BLaER1 treated with 17β-estradiol and CSF1 and Interleukin-3, amounts not matched to agents 10 nM and 100 nM (cell line): ENCODE measurements around the gene USP27X.
A peak's percentile ranks its signal among the peaks of the same experiment; 100 is the strongest.

ENCODE experiments used
- H3K27ac ChIP-seq, 11 experiments: shearing (Covaris generic); formaldehyde crosslinking; 2 replicates each; pipeline ENCODE4 v1.8.1; 2022
- H3K27me3 ChIP-seq, 11 experiments: shearing (Covaris generic); formaldehyde crosslinking; 2 replicates each; pipeline ENCODE4 v1.8.1; 2022
- H3K36me3 ChIP-seq, 11 experiments: shearing (Covaris generic); formaldehyde crosslinking; 2 replicates each; pipeline ENCODE4 v1.8.1; 2022
- H3K4me1 ChIP-seq, 10 experiments: shearing (Covaris generic); formaldehyde crosslinking; 2 replicates each; pipeline ENCODE4 v1.8.1; 2022
- H3K4me2 ChIP-seq, 11 experiments: shearing (Covaris generic); formaldehyde crosslinking; 2 replicates each; pipeline ENCODE4 v1.8.1; 2022
- H3K4me3 ChIP-seq, 10 experiments: shearing (Covaris generic); formaldehyde crosslinking; 2 replicates each; pipeline ENCODE4 v1.8.1; 2022
- H3K9ac ChIP-seq, 11 experiments: shearing (Covaris generic); formaldehyde crosslinking; 2 replicates each; pipeline ENCODE4 v1.8.1; 2022
- H3K9me3 ChIP-seq, 11 experiments: shearing (Covaris generic); formaldehyde crosslinking; replicated peaks in 1 of 11; 2 replicates each; pipeline ENCODE4 v1.8.1; 2022
- H4K20me1 ChIP-seq, 11 experiments: shearing (Covaris generic); formaldehyde crosslinking; 2 replicates each; pipeline ENCODE4 v1.8.1; 2022
- Cebpa-rat ChIP-seq, 11 experiments: shearing (Covaris generic); IDR thresholded peaks; 2 replicates each; pipeline ENCODE4 v1.8.1; 2022

USP27X gene

DNA sequence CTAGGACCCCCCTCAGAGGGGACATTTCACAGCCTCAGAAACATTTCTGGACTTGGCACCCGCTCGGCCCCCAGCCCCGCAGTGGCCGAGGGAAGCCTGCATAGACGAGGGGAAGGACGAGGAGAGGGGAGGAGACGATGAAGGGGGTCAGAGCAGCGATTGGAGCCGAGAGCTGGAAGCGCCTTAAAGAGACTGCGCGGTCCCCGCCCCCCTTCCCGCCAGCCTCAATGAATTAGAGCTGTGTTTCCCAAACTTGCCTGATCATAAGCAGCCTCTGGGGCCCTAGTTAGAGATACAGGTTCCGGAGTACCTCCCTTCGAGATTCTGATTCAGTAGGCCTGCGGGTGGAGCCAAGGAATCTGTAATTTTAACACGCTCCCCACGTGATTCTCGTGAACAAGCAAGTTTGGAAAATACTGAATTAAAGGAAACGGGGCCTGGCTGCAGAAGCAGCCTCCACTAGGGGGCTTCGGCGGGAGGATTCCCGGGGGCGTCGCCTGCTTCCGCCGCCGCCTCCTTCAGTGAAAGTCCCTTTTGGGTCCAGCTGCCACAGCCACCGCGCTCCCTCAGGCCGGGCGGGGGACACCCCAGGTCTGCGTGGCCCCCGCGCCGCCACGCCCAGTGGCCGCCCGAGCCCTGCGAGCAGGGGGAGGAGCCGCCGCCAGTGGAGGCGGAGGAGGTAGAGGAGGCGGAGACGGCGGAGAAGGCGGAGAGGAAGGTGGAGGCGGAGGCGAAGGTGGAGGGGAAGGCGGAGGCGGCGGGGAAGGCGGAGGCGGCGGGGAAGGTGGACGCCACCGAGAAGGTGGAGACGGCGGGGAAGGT lies at the start of gene USP27X:
USP27X (plus strand) TSS at position 651 of the 822 bp plus-strand sequence. CDS start 824 bp downstream, outside the sequence.
- H4K20me1 ChIP-seq: peaks cover 0 to 20% (median 0%) of the 10 kb centered on the region in 11 experiments; a peak in 3 of 22 replicates
- TF ChIP-seq Cebpa-rat (IDR thresholded peaks at IDR 0.05): no peak
- H3K36me3 ChIP-seq: no peaks in the 10 kb centered on the region
- H3K4me2 ChIP-seq: peak within 1 kb of the TSS; percentile 63 to 82 (median 77)
- peaks cover 0 to 9% (median 0%) of the 10 kb centered on the region in 11 experiments; a peak in 1 of 22 replicates for H3K9me3 ChIP-seq
- H3K27ac ChIP-seq: peak within 1 kb of the TSS; percentile 32 to 80 (median 70); a peak in 21 of 22 replicates
- peak within 1 kb of the TSS; percentile 68 to 81 (median 78) for H3K9ac ChIP-seq
- peak within 1 kb of the TSS; percentile 51 to 74 (median 64) for H3K4me3 ChIP-seq
- H3K27me3 ChIP-seq: peaks cover 35 to 77% (median 58%) of the 10 kb centered on the region in 11 experiments
- H3K4me1 ChIP-seq: peaks cover 24 to 39% (median 37%) of the 10 kb centered on the region in 10 experiments

- no peak overlapping the region for H3K4me3 ChIP-seq
- H3K27me3 ChIP-seq: peaks cover 93 to 100% (median 98%) of the 10 kb centered on the region in 11 experiments
- 0 out of 20 replicates have a peak, but pooled peaks cover 0 to 3% (median 0%) of the 10 kb centered on the region in 10 experiments for H3K4me1 ChIP-seq
- no peak overlapping the region for H3K4me2 ChIP-seq
- H3K27ac ChIP-seq: no peak overlapping the region
- no peak overlapping the region for H3K9ac ChIP-seq
- H4K20me1 ChIP-seq: peaks cover 0 to 8% (median 0%) of the 10 kb centered on the region in 11 experiments; a peak in 3 of 22 replicates
- no peaks in the 10 kb centered on the region for H3K9me3 ChIP-seq
- H3K36me3 ChIP-seq: no peaks in the 10 kb centered on the region
- no peak for TF ChIP-seq Cebpa-rat (IDR thresholded peaks at IDR 0.05)
Observed at GRCh38 chrX:49838374-49838773, 40.9 kb upstream of the USP27X start.

GRCh38 chrX:49840679-49841078 lies 38.6 kb upstream of the USP27X start:
- H4K20me1 ChIP-seq: peaks cover 0 to 8% (median 0%) of the 10 kb centered on the region in 11 experiments; a peak in 3 of 22 replicates
- H3K4me2 ChIP-seq: no peak overlapping the region
- no peak overlapping the region for H3K4me3 ChIP-seq
- 0 out of 20 replicates have a peak, but pooled peaks cover 0 to 3% (median 0%) of the 10 kb centered on the region in 10 experiments for H3K4me1 ChIP-seq
- H3K27me3 ChIP-seq: peaks cover 92 to 100% (median 98%) of the 10 kb centered on the region in 11 experiments
- no peaks in the 10 kb centered on the region for H3K36me3 ChIP-seq
- no peak overlapping the region for H3K9ac ChIP-seq
- H3K27ac ChIP-seq: peak overlapping the region in 1 of 11 experiments; percentile 55; a peak in 1 of 22 replicates
- H3K9me3 ChIP-seq: no peaks in the 10 kb centered on the region
- TF ChIP-seq Cebpa-rat (IDR thresholded peaks at IDR 0.05): no peak

DNA sequence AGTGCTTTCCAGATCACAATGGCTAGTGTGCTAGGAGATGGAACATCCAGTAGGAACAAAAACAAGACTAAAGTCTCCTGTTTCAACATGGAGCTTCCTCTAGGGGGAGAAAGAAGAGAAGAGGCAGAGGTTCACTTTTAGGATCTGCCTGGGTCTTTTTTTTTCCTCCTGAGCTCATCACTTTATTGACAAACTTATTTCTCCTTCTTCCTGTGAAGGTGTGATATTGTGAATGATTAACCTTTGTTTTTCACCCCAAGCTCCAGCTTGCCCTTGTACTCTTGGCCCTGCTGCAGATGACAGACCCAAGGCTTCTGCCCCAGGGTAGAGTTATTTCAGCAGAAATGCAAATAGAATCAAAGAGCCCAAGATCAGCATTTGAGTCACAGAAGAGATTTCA lies 36.7 kb upstream of the USP27X start:
- Histone ChIP-seq H3K36me3 (no peaks in the 10 kb centered on the region), H3K27ac (no peak overlapping the region), H3K4me2 (no peak overlapping the region), H4K20me1 (no peaks in the 10 kb centered on the region), H3K27me3 (peaks cover 92 to 100% (median 98%) of the 10 kb centered on the region in 11 experiments), H3K4me3 (no peak overlapping the region), H3K4me1 (0 out of 20 replicates have a peak, but pooled peaks cover 0 to 3% (median 0%) of the 10 kb centered on the region in 10 experiments), H3K9ac (no peak overlapping the region), H3K9me3 (peaks cover 0 to 9% (median 0%) of the 10 kb centered on the region in 11 experiments; a peak in 6 of 22 replicates)
- TF ChIP-seq Cebpa-rat (IDR thresholded peaks at IDR 0.05): no peak

- H3K36me3 ChIP-seq: no peaks in the 10 kb centered on the region
- peaks cover 0 to 26% (median 4%) of the 10 kb centered on the region in 11 experiments; a peak in 13 of 22 replicates for H3K9me3 ChIP-seq
- TF ChIP-seq Cebpa-rat (IDR thresholded peaks at IDR 0.05): no peak
- no peak overlapping the region for H3K4me3 ChIP-seq
- H3K9ac ChIP-seq: no peak overlapping the region
- H3K4me1 ChIP-seq: peaks cover 0 to 11% (median 0%) of the 10 kb centered on the region in 10 experiments; a peak in 7 of 20 replicates
- no peak overlapping the region for H3K4me2 ChIP-seq
- H4K20me1 ChIP-seq: no peaks in the 10 kb centered on the region
- H3K27ac ChIP-seq: no peak overlapping the region
- H3K27me3 ChIP-seq: peaks cover 96 to 100% (median 100%) of the 10 kb centered on the region in 11 experiments
Observed at GRCh38 chrX:49844611-49845010, 34.7 kb upstream of the USP27X start.

DNA sequence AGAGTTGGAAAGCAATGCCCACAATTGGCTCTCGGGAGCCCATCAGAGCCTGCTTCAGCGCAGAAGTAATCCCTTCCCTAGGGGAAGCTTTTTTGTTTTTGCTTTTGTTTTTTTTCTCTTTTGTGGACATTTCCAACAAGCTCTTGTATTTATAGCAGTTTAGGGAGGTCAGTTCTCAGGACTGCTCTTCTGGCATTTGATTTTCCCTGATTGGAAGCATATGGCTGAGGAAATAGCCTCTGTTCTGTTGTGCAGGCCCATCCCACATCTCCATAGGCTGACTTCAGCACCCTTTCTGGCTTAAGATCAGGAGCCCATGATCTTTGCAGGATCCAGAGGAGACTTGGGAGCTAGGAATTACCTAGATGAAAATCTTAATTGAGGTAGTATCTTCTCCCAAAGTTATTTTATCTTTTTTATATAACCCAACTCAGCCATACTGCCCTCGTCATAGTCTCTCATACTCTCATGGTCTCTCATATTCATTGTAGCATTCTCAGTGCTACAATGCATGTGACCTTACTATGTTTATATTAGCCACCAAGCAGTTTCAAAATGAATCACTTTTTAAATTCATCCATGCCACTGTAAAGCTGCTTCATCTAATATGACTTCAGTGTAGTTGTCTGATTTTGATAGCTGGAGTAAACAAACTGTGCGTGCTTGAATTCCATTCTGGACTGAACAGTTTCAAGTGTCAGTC lies 33.4 kb upstream of the USP27X start:
- no peak overlapping the region for H3K4me3 ChIP-seq
- H3K9me3 ChIP-seq: peaks cover 0 to 29% (median 4%) of the 10 kb centered on the region in 11 experiments; a peak in 13 of 22 replicates
- H3K27ac ChIP-seq: no peak overlapping the region
- H3K27me3 ChIP-seq: peaks cover 95 to 100% (median 98%) of the 10 kb centered on the region in 11 experiments
- H3K9ac ChIP-seq: no peak overlapping the region
- TF ChIP-seq Cebpa-rat (IDR thresholded peaks at IDR 0.05): no peak
- peaks cover 0 to 16% (median 1%) of the 10 kb centered on the region in 10 experiments; a peak in 7 of 20 replicates for H3K4me1 ChIP-seq
- H3K4me2 ChIP-seq: no peak overlapping the region
- H3K36me3 ChIP-seq: no peaks in the 10 kb centered on the region
- no peaks in the 10 kb centered on the region for H4K20me1 ChIP-seq

DNA sequence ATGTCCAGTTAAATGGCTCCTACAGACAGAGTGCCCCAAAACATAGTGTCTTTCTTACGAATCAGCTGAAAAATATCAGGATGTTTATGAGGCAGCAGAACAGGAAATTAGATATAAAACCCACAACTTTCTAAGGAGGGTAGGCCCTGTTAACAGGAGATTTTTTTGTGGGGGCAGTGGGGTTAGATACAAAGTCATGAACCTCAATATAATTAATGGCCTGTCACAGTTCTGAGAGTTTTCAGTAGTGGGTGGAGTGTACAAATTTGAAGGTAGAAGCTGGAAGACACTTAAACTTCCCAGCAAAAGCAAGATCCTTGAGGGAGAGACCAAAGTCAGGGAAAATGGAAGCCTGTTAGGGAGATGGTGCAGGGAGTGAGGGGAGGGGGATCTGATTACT lies 32.8 kb upstream of the USP27X start:
- Histone ChIP-seq H3K4me1 (peaks cover 0 to 14% (median 1%) of the 10 kb centered on the region in 10 experiments; a peak in 7 of 20 replicates), H3K4me2 (no peak overlapping the region), H3K9ac (no peak overlapping the region), H3K9me3 (peaks cover 0 to 29% (median 4%) of the 10 kb centered on the region in 11 experiments; a peak in 13 of 22 replicates), H3K27me3 (peaks cover 91 to 100% (median 96%) of the 10 kb centered on the region in 11 experiments), H3K36me3 (no peaks in the 10 kb centered on the region), H3K27ac (no peak overlapping the region), H4K20me1 (0 out of 22 replicates have a peak, but pooled peaks cover 0 to 2% (median 0%) of the 10 kb centered on the region in 11 experiments), H3K4me3 (no peak overlapping the region)
- TF ChIP-seq Cebpa-rat (IDR thresholded peaks at IDR 0.05): no peak

DNA sequence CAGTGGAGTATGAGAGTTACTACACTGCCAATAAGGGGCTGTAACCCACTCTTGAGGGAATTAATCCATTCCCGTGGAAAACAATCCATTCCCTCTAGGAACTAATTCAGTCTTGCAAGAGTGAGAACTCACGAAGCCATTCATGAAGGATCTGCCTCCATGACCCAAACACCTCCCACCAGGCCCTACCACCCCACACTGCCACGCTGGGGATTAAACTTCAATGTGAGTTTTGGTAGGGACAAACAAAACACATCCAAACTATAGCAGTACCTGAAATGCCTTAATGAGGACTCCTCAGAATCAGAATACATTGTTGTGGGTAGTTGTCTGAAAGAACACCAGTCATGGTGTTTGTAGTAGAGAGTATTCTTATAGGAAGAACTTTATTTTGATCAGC lies 31.0 kb upstream of the USP27X start:
- H3K27me3 ChIP-seq: peaks cover 91 to 100% (median 96%) of the 10 kb centered on the region in 11 experiments
- 0 out of 22 replicates have a peak, but pooled peaks cover 0 to 6% (median 0%) of the 10 kb centered on the region in 11 experiments for H4K20me1 ChIP-seq
- H3K4me2 ChIP-seq: no peak overlapping the region
- H3K4me3 ChIP-seq: no peak overlapping the region
- peaks cover 0 to 29% (median 4%) of the 10 kb centered on the region in 11 experiments; a peak in 13 of 22 replicates for H3K9me3 ChIP-seq
- no peak overlapping the region for H3K27ac ChIP-seq
- H3K9ac ChIP-seq: no peak overlapping the region
- no peaks in the 10 kb centered on the region for H3K36me3 ChIP-seq
- peaks cover 0 to 14% (median 1%) of the 10 kb centered on the region in 10 experiments; a peak in 7 of 20 replicates for H3K4me1 ChIP-seq
- TF ChIP-seq Cebpa-rat (IDR thresholded peaks at IDR 0.05): no peak
